NCI-H2227 treated with DMSO at 0.1 percent for 48 hours (cell line): Measurements from ENCODE around the gene RCE1.
"Not testable (repeated sequence)": the region's sequence is repeated elsewhere in the genome, so short reads cannot be mapped to it uniquely, and the experiment has no call there.

Experiments
- DNase-seq: peaks from one replicate; lab custom pipeline; 2025; lab: John Stamatoyannopoulos, UW

Gene RCE1, protein sequence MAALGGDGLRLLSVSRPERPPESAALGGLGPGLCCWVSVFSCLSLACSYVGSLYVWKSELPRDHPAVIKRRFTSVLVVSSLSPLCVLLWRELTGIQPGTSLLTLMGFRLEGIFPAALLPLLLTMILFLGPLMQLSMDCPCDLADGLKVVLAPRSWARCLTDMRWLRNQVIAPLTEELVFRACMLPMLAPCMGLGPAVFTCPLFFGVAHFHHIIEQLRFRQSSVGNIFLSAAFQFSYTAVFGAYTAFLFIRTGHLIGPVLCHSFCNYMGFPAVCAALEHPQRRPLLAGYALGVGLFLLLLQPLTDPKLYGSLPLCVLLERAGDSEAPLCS

DNA sequence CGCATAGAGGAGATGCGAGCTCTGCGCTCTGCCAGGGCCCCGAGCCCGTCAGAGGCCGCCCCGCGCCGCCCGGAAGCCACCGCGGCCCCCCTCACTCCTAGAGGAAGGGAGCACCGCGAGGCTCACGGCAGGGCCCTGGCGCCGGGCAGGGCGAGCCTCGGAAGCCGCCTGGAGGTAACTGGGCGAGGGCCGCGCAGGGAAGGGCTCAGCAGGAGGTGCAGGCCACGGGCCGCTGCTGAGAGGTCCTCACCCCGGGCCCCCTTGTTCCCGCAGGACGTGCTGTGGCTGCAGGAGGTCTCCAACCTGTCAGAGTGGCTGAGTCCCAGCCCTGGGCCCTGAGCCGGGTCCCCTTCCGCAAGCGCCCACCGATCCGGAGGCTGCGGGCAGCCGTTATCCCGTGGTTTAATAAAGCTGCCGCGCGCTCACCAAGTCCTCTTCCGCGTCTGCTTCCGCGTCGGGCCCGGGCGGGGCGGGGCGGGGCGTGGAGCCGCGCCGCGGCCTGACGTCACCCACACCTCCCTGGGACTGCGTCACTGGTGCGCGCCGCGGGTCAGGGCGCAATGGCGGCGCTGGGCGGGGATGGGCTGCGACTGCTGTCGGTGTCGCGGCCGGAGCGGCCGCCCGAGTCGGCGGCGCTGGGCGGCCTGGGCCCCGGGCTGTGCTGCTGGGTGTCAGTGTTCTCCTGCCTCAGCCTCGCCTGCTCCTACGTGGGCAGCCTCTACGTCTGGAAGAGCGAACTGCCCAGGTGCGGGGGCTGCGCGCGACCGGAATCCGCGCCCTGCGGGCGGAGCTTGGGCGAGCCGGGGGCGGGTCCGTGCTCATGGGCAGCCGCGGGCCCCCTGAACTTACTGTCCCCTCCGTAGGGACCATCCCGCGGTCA is at the start of gene RCE1:
Gene RCE1 (plus strand): TSS at position 546 of the 880 bp plus-strand sequence. CDS start 15 bp downstream, at position 561.
- peak; percentile 91 for DNase-seq

DNA sequence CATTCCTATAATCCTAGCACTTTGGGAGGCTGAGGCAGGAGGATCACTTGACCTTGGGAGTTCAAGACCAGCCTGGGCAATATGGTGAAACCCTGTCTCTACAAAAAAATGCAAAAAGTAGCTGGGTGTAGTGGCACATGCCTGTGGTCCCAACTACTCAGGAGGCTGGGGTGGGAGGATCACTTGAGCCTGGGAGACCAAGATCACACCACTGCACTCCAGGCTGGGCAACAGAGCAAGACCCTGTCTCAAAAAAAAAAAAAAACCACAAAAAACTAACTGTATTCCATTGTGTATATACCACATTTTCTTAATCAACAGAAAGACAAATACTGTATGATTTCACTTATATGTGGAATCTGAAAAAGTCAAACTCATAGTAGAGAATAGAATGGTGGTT is 43.4 kb upstream of the RCE1 start:
- not testable (repeated sequence) for DNase-seq

DNA sequence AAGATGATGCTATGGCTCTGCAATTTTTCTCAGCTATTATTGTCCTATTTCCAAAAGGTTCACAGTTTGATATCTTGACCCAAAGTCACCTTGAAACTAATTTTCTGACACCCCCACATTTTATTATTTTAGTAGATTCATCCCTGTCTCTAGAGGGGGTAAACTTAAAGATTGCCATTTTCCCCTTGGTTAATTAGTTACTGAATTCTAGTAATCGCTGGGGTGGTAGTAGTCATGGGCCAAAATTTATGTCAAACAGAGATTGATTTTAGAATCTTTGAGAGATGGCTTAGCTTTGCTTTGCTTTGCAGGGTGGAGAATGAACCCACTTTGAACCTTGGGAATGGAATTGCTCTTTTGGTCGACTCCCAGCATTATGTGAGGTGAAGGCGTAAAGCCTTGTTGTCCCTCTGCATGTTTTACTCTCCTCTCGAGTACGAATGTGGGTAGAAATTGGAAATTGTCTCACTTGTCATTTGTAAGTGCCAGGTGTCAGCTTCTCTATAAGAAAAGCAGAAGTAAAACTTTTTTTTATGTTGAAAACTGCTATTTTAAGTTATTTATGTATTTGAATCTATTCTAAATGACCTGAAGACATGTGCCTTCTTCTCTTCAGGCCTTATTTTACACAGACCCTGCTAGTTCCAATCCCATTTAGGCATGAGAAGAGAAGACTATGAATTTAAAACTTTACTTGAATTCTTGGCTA is 42.4 kb upstream of the RCE1 start:
- no peak for DNase-seq

DNA sequence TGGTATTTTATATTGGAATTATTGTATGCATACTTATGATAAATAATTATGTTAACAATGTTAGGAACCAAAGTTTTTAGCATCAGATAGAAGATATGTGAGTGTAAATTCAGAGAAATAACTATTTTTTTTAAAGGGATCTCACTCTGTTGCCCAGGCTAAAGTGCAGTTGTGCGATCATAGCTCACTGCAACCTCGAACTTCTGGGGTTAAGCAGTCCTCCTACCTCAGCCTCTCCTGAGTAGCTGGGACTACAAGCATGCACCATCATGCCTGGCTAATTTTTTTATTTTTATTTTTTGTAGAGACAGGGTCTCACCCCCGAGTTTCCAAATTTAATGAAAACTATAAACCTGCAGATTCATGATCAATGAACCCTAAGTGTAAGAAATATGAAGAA is 33.6 kb upstream of the RCE1 start:
- DNase-seq, result no peak

DNA sequence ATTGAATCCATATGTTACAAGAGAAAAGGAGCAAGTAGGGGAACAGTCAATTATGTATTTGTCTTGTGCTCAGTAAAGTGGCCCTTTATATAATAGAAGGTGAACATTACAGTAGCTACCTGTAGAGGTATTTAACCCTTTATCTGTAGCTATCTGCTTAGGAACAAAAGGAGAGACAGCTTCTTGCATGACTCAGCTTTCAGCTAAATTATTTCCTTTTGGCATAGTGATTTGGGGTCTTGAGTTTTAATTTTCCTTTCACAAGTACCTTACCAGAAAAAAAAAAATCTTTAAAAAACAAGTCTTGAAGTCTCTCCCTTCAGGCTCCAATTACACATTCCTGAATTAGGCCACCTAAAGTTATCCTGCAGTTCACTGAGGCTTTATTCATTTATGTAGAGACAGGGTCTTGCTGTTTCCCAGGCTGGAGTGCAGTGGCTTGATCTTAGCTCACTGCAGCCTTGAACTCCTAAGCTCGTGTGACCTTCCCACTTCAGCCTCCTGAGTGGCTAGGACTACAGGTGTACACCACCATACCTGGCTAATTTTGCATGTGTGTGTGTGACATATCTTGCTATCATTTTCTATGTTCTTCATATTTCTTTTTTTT is 32.6 kb upstream of the RCE1 start:
- DNase-seq, result no peak

DNA sequence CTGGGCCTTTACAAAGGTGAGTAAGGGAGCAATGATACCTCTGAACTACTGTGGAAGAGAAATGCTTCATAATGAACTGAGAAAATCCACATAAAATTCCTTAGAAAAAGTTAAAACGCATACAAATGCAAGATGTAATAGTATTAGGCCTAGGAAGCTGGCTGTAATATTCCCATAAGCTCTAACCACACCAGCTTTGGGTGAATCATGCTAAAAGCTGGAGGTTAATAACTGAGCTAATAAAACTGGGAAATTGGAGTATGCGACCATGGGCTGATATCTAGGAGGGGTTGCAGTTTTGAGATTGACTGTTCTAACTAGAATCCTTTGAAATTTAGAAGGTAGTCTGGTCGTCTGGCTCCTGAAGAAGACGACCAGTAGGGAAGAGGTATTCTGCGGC is 28.6 kb upstream of the RCE1 start:
- no peak for DNase-seq

DNA sequence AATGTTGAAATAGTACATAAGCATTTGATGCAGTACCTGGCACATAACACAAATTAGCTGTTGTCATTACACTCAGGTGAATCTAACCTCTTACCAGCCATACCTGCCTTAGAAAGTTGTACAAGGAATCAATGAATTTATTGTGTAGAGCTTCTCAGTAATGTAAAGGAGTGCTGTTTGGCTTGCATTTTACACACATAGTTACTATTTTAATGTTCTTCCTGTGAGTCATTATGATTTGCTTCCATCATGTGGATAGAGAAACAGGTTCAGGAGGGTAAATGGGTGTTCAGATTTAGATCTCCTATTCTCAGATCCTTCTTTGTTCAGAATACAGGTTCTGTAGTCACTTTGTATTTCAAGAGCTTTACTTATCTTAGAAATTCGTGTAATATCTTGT is 27.6 kb upstream of the RCE1 start:
- no peak for DNase-seq

DNA sequence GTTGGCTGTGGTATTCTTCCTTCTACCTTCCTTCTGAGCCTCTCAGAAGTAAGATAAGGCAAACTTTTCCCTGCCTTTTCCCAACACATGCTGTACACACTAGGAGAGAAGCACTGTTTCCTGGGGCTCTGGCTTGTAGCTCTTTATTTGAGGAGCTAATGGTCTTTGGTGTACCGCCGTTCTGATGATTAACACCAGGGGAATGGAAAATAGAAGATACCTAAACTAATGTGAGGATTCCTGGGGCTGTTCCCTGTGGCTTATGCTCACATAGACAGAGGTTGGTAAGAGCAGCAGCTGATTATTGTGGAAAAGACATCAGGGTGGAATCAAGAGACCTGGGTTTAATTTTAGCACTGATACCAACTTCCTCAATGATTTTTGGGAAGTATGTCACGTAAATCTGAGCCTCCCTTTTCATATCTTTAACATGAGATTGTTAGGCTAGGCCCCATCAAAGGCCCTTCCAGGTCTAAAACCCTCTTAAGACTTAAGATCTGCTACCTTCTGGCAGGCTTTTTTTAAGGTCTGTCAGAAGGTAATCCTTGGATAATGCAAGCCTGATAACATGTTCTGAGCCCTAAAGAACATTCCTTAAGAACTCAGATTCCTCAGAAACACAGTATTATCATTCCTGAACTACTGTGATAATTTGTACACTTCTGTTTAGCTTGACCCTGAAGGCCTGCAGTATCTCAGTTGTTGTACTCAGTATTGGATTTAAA is 24.8 kb upstream of the RCE1 start:
- no peak for DNase-seq

DNA sequence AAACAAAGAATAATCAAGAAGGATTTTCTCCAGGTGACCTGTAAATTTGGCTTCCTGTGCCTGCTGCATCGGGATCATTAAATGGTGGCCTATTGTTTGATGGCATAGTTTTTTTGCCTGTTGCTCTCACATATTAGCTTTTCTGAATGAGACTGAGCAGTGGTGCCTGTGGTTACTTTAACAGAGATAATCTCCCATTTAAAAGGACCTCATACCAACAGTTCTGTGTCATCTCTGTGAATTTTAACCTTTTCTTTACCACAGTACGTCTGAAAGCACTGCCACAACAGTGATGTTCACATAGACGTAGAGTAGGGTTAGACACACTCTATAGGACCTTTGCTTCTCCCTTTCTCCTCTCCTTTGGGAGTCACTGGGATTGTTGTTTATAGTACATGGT is 22.9 kb upstream of the RCE1 start:
- no peak for DNase-seq

DNA sequence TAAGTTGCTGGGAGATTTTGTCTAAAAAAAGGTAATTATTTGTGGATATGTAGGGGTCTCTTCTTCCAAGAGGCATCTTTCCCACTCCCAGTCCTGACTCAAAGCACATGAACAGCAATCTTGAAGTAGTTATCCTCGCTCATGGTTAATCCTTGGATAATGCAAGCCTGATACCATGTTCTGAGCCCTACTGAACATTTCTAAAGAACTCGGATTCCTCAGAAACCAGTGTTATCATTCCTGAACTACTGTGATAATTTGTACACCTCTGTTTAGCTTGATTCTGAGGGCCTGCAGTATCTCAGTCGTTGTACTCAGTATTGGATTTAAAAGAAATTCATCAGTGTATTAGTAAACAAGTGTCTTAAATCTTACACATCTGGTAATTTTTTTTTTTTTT is 22.3 kb upstream of the RCE1 start:
- DNase-seq, result no peak

DNA sequence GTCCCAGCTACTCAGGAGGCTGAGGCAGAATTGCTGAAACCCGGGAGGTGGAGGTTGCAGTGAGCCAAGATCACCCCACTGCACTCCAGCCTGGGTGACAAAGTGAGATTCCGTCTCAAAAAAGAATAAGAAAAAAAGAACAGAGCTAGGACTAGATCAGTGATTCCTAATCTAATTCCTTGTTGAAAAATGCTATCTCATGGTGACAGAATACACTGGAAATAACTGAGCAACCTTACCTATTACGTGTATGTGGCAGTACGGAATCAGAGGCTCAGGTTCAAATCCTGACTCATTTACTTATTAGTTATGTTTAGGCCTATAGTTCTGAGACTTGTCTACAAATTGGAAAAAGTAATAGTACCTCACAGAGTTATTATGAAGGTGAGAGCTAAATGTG is 19.5 kb upstream of the RCE1 start:
- DNase-seq, result no peak

DNA sequence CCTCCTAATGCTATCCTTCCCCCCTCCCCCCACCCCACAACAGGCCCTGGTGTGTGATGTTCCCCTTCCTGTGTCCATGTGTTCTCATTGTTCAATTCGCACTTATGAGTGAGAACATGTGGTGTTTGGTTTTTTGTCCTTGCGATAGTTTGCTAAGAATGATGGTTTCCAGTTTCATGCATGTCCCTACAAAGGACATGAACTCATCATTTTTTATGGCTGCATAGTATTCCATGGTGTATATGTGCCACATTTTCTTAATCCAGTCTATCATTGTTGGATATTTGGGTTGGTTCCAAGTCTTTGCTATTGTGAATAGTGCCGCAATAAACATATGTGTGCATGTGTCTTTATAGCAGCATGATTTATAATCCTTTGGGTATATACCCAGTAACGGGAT is 18.7 kb upstream of the RCE1 start:
- DNase-seq, result not testable (repeated sequence)

DNA sequence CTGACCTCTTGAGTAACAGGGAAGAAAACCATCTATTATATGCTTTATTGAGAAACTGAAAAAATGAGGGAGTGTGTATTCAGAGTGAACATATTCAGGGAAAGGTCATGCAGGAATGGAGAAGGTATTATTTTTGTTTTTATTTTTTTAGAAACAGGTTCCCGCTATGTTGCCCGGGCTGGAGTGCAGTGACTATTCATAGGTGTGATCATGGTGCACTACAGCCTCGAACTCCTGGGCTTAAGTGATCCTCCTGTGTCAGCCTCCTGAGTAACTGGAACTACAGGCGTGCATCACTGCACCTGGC is 8.7 kb upstream of the RCE1 start:
- DNase-seq, result no peak

DNA sequence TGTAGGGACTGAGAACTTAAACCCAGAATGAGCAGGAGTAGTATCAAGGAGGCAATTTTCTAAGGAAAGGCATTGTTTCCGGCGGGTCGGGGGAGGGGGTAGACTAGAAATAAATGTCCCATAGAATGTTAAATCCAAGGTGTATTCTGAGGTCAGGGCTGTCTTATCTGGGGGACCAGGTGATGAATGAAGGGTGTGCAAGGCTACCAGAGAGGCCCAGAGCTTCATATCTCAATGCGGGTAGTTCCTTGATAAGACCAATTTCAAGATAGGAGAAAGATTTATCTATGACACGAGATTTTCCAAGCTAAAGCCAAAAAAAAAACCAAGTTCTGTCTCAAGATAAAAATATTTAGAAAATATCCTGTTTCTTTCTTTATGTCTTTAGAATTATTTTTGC is 8.3 kb upstream of the RCE1 start:
- no peak for DNase-seq

DNA sequence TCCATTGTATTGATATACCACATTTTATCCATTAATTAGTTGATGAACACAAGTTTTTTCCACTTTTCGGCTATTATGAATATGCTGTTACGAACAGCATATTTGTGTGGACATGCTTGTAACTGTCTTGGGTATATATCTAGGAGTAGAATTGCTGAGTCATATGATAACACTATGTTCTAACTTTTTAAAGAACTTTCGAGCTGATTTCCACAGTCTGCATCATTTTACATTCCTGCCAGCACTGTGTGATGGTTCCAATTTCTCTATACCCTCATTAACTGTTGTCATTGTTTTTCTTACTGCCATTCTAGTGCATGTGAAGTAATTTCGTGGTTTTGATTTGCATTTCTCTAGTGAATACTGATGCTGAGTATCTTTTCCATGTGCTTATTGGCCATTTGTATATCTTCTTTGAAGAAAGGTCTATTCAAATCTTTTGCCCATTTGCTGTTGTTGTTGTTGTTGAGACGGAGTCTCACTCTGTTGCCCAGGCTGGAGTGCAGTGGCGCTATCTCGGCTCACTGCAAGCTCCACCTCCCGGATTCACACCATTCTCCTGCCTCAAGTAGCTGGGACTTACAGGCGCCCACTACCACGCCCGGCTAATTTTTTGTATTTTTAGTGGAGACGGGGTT is 7.4 kb upstream of the RCE1 start:
- DNase-seq, result no peak

DNA sequence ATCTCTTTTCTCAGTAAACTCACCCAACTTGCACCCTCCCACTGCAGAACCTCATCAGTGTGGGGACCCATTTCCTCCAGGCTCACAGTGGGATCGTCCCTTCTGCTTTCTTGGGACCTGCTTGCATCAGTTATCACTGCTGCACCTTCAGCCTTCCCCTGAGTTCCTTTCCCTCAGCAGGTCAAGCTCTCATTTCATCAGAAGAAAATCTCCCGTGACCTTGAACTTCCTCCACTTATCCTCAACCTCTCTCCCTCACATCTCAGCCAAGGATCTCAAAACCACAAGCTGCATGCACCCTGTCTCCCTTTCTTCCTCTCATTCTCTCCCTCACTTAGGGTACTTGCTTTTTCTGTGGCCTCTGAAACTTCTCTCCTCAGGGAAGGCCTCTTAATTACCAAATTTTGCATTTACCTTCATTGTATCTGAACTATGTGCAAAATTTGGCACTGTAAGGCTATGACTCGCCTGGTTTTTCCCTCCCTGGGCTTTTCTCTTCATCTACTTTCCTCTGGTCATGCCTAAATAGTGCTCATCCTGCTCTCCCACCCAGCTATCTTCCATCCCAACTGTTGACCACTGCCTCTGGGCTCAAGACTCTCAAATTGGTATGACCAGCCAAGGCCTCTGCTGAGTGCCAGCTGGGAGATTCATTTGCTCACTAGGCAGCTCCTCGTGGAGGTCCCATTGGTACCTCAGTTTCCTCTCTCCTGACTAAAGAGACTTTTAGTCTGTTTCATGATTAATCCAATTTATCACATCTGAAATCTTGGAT is 2.7 kb upstream of the RCE1 start:
- DNase-seq, result no peak

DNA sequence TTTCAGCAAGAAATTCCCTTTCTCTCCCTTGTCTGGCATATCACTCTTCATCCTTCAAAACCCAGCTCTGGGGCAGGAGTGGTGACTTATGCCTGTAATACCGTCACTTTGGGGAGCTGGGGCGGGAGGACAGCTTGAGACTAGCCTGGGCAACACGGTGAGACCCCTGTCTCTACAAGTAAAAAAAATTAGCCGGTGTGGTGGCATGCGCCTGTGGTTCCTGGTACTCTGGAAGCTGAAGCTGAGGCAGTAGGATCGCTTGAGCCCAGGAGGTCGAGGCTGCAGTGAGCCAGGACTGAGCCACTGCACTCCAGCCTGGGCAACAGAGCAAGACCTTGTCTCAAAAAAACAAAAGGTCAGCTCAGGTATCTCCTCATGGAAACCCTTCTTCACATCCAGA is 1.4 kb upstream of the RCE1 start:
- no peak for DNase-seq

DNA sequence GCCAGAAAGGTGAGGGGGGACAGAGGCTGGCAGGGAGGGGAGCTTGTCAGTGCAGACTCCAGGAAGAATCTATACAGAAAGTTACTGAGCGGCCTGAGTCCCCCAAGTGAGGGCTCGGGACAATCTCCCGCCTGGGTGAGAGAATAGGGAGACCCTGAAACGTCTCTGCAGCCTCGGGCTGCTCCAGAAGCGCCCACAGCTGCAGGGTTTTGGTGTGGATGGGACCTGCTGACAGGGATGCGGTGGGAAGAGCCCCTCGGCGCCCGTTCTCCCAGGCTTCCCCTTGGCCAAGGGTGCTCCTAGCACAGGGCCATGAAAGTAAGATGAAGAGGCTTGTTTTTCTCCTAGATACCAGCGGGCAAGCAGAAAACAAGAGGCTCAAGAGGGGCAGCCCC is 743 bp upstream of the RCE1 start:
- no peak for DNase-seq

DNA sequence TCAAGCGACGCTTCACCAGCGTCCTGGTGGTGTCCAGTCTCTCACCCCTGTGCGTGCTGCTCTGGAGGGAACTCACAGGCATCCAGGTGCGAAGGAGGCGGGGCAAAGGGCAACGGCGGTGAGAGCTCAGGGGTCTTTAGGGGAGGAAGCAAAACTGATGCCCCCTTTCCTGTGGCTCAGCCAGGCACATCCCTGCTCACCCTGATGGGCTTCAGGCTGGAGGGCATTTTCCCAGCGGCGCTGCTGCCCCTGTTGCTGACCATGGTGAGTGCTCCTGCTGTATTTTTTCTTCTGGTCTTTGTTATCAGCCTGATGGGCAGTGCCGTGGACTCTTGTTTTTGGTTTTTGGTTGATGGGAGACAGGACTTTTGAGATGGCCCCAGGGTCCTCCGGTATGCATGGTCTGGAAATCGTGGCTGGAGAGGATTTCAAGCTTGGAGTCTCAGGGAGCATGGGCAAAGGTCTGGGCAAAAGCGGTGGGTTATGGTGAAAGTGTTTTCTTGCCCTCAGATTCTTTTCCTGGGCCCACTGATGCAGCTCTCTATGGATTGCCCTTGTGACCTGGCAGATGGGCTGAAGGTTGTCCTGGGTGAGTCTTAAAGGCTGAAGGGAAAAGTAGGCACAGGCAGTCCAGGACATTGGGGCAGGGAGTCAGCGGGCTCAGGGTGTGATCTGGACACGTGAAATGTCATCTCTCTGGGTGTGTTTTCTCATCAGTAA is 695 bp downstream of the RCE1 start:
- DNase-seq, result no peak
